IMR-90 (cell line): ENCODE results near the gene IFT20. TPM values are rescaled to one million over a fixed set of nuclear protein-coding genes. Genes with fewer than 3 reads are reported as not detected.

Experiments used
- ATAC-seq: fragments of 200-7000 bp; cut with Tn5 transposase; 2 replicates; pipeline ENCODE4 v1.9.1; 2020; ENCODE audit warnings: low read depth, mild to moderate bottlenecking, moderate library complexity
- BruUV-seq: library from RNA; stranded (reverse); fragments of 400-500 nt; replicated peaks from 2 replicates; lab custom pipeline; 2021; lab: Mats Ljungman, UMichigan
- CTCF ChIA-PET: fragments of 300-600 bp; formaldehyde crosslinking; extraction: SDS; loops from one replicate; lab custom pipeline; 2021; ENCODE audit warnings: antibody characterized with exemption; lab: Yijun Ruan, JAX
- POLR2A ChIA-PET: fragments of 300-600 bp; sonication (Branson Sonifier 250); formaldehyde crosslinking; loops from one replicate; lab custom pipeline; 2022; ENCODE audit warnings: antibody characterized with exemption; ENCODE audit not compliant: unreplicated experiment; lab: Charles Lee
- DNase-seq: peaks from one replicate; pipeline ENCODE4 v3.0.0; 2013
- H2AFZ ChIP-seq: replicated peaks from 2 replicates; pipeline ENCODE3; 2013; ENCODE audit warnings: low read length, mild to moderate bottlenecking; ENCODE audit not compliant: poor library complexity
- H2AK5ac ChIP-seq: 2 replicates; pipeline ENCODE4 v1.6.1; 2013; ENCODE audit warnings: low read depth, low read length, inconsistent platforms
- H2AK9ac ChIP-seq: replicated peaks from 2 replicates; pipeline ENCODE3; 2013; ENCODE audit warnings: mild to moderate bottlenecking, low read depth, low read length, moderate library complexity; ENCODE audit not compliant: poor library complexity
- H2BK120ac ChIP-seq: 2 replicates; pipeline ENCODE4 v1.6.1; 2013; ENCODE audit warnings: low read depth, low read length, inconsistent platforms
- H2BK15ac ChIP-seq: 3 replicates; pipeline ENCODE4 v1.6.1; 2013; ENCODE audit warnings: low read depth, low read length, inconsistent platforms
- H2BK20ac ChIP-seq: 2 replicates; pipeline ENCODE4 v1.6.1; 2013; ENCODE audit warnings: low read depth, mild to moderate bottlenecking, inconsistent platforms, low read length, moderate library complexity
- H2BK5ac ChIP-seq: 2 replicates; pipeline ENCODE4 v1.6.1; 2013; ENCODE audit warnings: mild to moderate bottlenecking, low read depth, low read length, inconsistent platforms; ENCODE audit not compliant: poor library complexity, severe bottlenecking
- H3K14ac ChIP-seq: replicated peaks from 2 replicates; pipeline ENCODE4 v1.6.1; 2013; ENCODE audit warnings: low read depth, low read length, inconsistent platforms
- H3K18ac ChIP-seq: 2 replicates; pipeline ENCODE4 v1.6.1; 2013; ENCODE audit warnings: low read depth, low read length, control low read depth
- H3K23ac ChIP-seq: 2 replicates; pipeline ENCODE4 v1.6.1; 2013; ENCODE audit warnings: low read depth, low read length, inconsistent platforms
- H3K27ac ChIP-seq: 2 replicates; pipeline ENCODE4 v1.5.1; 2013; ENCODE audit warnings: mild to moderate bottlenecking, control low read depth, low read length; ENCODE audit not compliant: insufficient read depth
- H3K27me3 ChIP-seq: 2 replicates; pipeline ENCODE4 v1.6.1; 2013; ENCODE audit warnings: low read length; ENCODE audit not compliant: control insufficient read depth, insufficient read depth
- H3K36me3 ChIP-seq: 2 replicates; pipeline ENCODE4 v1.6.1; 2013; ENCODE audit warnings: low read length, mixed read lengths; ENCODE audit not compliant: control insufficient read depth, insufficient read depth
- H3K4ac ChIP-seq: 2 replicates; pipeline ENCODE4 v1.6.1; 2013; ENCODE audit warnings: low read depth, low read length, inconsistent platforms
- H3K4me1 ChIP-seq: 2 replicates; pipeline ENCODE4 v1.6.1; 2013; ENCODE audit warnings: low read length, mixed read lengths; ENCODE audit not compliant: control insufficient read depth, insufficient read depth
- H3K4me2 ChIP-seq: 2 replicates; pipeline ENCODE4 v1.6.1; 2013; ENCODE audit warnings: low read depth, mild to moderate bottlenecking, control low read depth, low read length, moderate library complexity
- H3K4me3 ChIP-seq: 2 replicates; pipeline ENCODE4 v1.5.1; 2013; ENCODE audit warnings: low read depth, mild to moderate bottlenecking, control low read depth, low read length, moderate library complexity; ENCODE audit not compliant: insufficient read depth
- H3K56ac ChIP-seq: 2 replicates; pipeline ENCODE4 v1.6.1; 2013; ENCODE audit warnings: low read length, inconsistent platforms; ENCODE audit not compliant: insufficient read depth; ENCODE audit errors: extremely low read depth
- H3K79me1 ChIP-seq, 2 experiments: 2 replicates each; pipeline ENCODE4 v1.6.1; 2013; ENCODE audit warnings: low read length in 2 of 2, inconsistent platforms in 1 of 2, low read depth in 1 of 2
- H3K9ac ChIP-seq: 2 replicates; pipeline ENCODE4 v1.6.1; 2013; ENCODE audit warnings: low read depth, low read length, control low read depth
- H3K9me1 ChIP-seq: 2 replicates; pipeline ENCODE4 v1.6.1; 2013; ENCODE audit warnings: low read length, inconsistent platforms; ENCODE audit not compliant: insufficient read depth
- H3K9me3 ChIP-seq: 2 replicates; pipeline ENCODE4 v1.6.1; 2013; ENCODE audit warnings: low read length; ENCODE audit not compliant: control insufficient read depth, insufficient read depth
- H4K20me1 ChIP-seq: 2 replicates; pipeline ENCODE4 v1.6.1; 2013; ENCODE audit warnings: low read length, inconsistent platforms; ENCODE audit not compliant: insufficient read depth
- H4K5ac ChIP-seq: 2 replicates; pipeline ENCODE4 v1.6.1; 2013; ENCODE audit warnings: mild to moderate bottlenecking, low read depth, low read length, control low read depth
- H4K8ac ChIP-seq, 2 experiments: 2 replicates each; pipeline ENCODE4 v1.6.1; 2013; ENCODE audit warnings: low read depth in 2 of 2, low read length in 2 of 2, control low read depth in 1 of 2, inconsistent platforms in 1 of 2
- H4K91ac ChIP-seq: 2 replicates; pipeline ENCODE4 v1.6.1; 2013; ENCODE audit warnings: low read depth, low read length, inconsistent platforms; ENCODE audit not compliant: insufficient read depth
- MXI1 ChIP-seq: IDR thresholded peaks from 2 replicates; pipeline ENCODE4 v1.6.1; 2012; ENCODE audit warnings: low read depth, mild to moderate bottlenecking, low read length, moderate library complexity, borderline replicate concordance
- POLR2A ChIP-seq: IDR thresholded peaks from 2 replicates; pipeline ENCODE4 v1.6.1; 2012; ENCODE audit warnings: mild to moderate bottlenecking, low read depth, low read length
- RFX5 ChIP-seq: IDR thresholded peaks from 2 replicates; pipeline ENCODE4 v1.8.0; 2012; ENCODE audit warnings: low read depth, mild to moderate bottlenecking, low read length, moderate library complexity
- WGBS, 2 experiments: methylation state at CpG; one replicate each; pipeline versions ENCODE4 v1.1.5 to v1.1.7; 2013; ENCODE audit warnings: missing lambda C conversion rate in 2 of 2; ENCODE audit not compliant: insufficient read length in 1 of 2; ENCODE audit errors: extremely low coverage in 2 of 2; 5-methylcytosine and 5-hydroxymethylcytosine counted together
- dilution Hi-C: fragments of 300-500 bp; cut with HindIII; formaldehyde crosslinking; loops from one replicate; pipeline ENCODE4 v1.14.3; 2018; ENCODE audit warnings: low sequenced_read_pairs; ENCODE audit not compliant: unreplicated experiment
- in situ Hi-C: fragments of 300-500 bp; cut with MboI; formaldehyde crosslinking; loops from 3 replicates; pipeline ENCODE4 v1.14.3; 2019; ENCODE audit warnings: low sequenced_read_pairs, inconsistent platforms, mixed read lengths
- intact Hi-C: fragments of 100-400 bp; cut with micrococcal nuclease; formaldehyde crosslinking; loops from 2 replicates; pipeline ENCODE4 v1.10.0; 2022
- polyA plus RNA-seq, 3 experiments: library from polyadenylated mRNA; depleted of rRNA; stranded (reverse); fragments of >200 nt; gene quantifications; 2 replicates each; pipeline ENCODE4 v1.2.3, GENCODE V29; 2012; ENCODE audit warnings: low replicate concordance in 1 of 3
- total RNA-seq: library from RNA; depleted of rRNA; stranded (reverse); fragments of >200 nt; gene quantifications from 2 replicates; pipeline ENCODE4 v1.2.3, GENCODE V29; 2012

The IFT20 gene
- total and polyA plus RNA-seq, 2 of the 4 experiments (the other 2 are of a cell fraction): 25.5 to 46.3 TPM

- H3K18ac ChIP-seq: no peak overlapping the region
- H2AFZ ChIP-seq: peak overlapping the region; percentile 93
- H4K5ac ChIP-seq: no peak overlapping the region
- DNase-seq (peak; percentile 30), ATAC-seq (peak; percentile 4)
- H3K14ac ChIP-seq: 0 out of 2 replicates have a peak overlapping the region, but pooled peaks have one; percentile 59
- intact Hi-C loops: no loop called here
- peak overlapping the region; percentile 43 for H3K9ac ChIP-seq
- H3K4me1 ChIP-seq: peaks cover 14% of the 10 kb centered on the region; the same call in 1 of the 2 replicates
- in situ Hi-C loops: no loop called here
- H2BK20ac ChIP-seq: no peak overlapping the region
- peak overlapping the region in 1 of 2 experiments; percentile 40; a peak in 2 of 4 replicates for H4K8ac ChIP-seq
- H3K4me2 ChIP-seq: peak overlapping the region; percentile 84
- peak overlapping the region; percentile 54 for H3K4me3 ChIP-seq
- H3K4ac ChIP-seq: no peak overlapping the region
- H3K79me1 ChIP-seq: peaks cover 5 to 30% of the 10 kb centered on the region in 2 experiments; a peak in 3 of 4 replicates
- H2BK120ac ChIP-seq: no peak overlapping the region
- 0 out of 2 replicates have a peak overlapping the region, but pooled peaks have one; percentile 19 for H3K56ac ChIP-seq
- ChIA-PET CTCF (no interaction called here), POLR2A (no interaction called here)
- WGBS, 2 experiments: no CpG with 5 or more reads among the region's 53 CpGs
- peak overlapping the region; percentile 29 for H2AK9ac ChIP-seq
- TF ChIP-seq RFX5 (no peak), POLR2A (no peak), MXI1 (peak; percentile 24; the same call in 1 of the 2 replicates)
- no peaks in the 10 kb centered on the region for H3K27me3 ChIP-seq
- H2BK15ac ChIP-seq: no peak overlapping the region
- H4K91ac ChIP-seq: no peak overlapping the region; the same call in 1 of the 2 replicates
- peak overlapping the region; percentile 7; the same call in 1 of the 2 replicates for H2AK5ac ChIP-seq
- peaks cover 31% of the 10 kb centered on the region for H4K20me1 ChIP-seq
- dilution Hi-C loops: no loop called here
- BruUV-seq: no TSS peak
- H2BK5ac ChIP-seq: no peak overlapping the region
- H3K36me3 ChIP-seq: no peaks in the 10 kb centered on the region
- peak overlapping the region; percentile 28; the same call in 1 of the 2 replicates for H3K27ac ChIP-seq
- H3K9me1 ChIP-seq: peaks cover 35% of the 10 kb centered on the region
- no peaks in the 10 kb centered on the region for H3K9me3 ChIP-seq
- peak overlapping the region; percentile 70; the same call in 1 of the 2 replicates for H3K23ac ChIP-seq
These were observed 37.1 kb upstream of the IFT20 start for GRCh38 chr17:28372203-28372944.
